ENCODE results near the gene FECH.

GRCh38 chr18:57533868-57534510 is 52.5 kb downstream of the FECH start:
- TF ChIP-seq, protein P1, sequence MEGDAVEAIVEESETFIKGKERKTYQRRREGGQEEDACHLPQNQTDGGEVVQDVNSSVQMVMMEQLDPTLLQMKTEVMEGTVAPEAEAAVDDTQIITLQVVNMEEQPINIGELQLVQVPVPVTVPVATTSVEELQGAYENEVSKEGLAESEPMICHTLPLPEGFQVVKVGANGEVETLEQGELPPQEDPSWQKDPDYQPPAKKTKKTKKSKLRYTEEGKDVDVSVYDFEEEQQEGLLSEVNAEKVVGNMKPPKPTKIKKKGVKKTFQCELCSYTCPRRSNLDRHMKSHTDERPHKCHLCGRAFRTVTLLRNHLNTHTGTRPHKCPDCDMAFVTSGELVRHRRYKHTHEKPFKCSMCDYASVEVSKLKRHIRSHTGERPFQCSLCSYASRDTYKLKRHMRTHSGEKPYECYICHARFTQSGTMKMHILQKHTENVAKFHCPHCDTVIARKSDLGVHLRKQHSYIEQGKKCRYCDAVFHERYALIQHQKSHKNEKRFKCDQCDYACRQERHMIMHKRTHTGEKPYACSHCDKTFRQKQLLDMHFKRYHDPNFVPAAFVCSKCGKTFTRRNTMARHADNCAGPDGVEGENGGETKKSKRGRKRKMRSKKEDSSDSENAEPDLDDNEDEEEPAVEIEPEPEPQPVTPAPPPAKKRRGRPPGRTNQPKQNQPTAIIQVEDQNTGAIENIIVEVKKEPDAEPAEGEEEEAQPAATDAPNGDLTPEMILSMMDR (IDR thresholded peaks at IDR 0.05), result no peak
- no peak for TF ChIP-seq RORB (CRISPR knock-in tag; IDR thresholded peaks at IDR 0.05)
- no peak for TF ChIP-seq ESRRA (CRISPR knock-in tag; IDR thresholded peaks at IDR 0.05; ENCODE audit: borderline replicate concordance)
- TF ChIP-seq CREM (CRISPR knock-in tag; IDR thresholded peaks at IDR 0.05), result no peak
- TF ChIP-seq, protein P2, sequence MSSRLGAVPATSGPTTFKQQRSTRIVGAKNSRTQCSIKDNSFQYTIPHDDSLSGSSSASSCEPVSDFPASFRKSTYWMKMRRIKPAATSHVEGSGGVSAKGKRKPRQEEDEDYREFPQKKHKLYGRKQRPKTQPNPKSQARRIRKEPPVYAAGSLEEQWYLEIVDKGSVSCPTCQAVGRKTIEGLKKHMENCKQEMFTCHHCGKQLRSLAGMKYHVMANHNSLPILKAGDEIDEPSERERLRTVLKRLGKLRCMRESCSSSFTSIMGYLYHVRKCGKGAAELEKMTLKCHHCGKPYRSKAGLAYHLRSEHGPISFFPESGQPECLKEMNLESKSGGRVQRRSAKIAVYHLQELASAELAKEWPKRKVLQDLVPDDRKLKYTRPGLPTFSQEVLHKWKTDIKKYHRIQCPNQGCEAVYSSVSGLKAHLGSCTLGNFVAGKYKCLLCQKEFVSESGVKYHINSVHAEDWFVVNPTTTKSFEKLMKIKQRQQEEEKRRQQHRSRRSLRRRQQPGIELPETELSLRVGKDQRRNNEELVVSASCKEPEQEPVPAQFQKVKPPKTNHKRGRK (CRISPR knock-in tag; IDR thresholded peaks at IDR 0.05; ENCODE audit: borderline replicate concordance), result no peak
- TF ChIP-seq CBFB (CRISPR knock-in tag; IDR thresholded peaks at IDR 0.05; ENCODE audit: low read depth), result no peak
- no peak for TF ChIP-seq ATF1 (CRISPR knock-in tag; IDR thresholded peaks at IDR 0.05)
- TF ChIP-seq USF2 (CRISPR knock-in tag; IDR thresholded peaks at IDR 0.05), result no peak
- no peak for TF ChIP-seq E2F1 (CRISPR knock-in tag; IDR thresholded peaks at IDR 0.05)
- TF ChIP-seq RELA (CRISPR knock-in tag; IDR thresholded peaks at IDR 0.05; ENCODE audit: borderline replicate concordance), result no peak
- no peak for TF ChIP-seq JUN (CRISPR knock-in tag; IDR thresholded peaks at IDR 0.05)
